K562 (cell line): ENCODE data around the gene SPATA24. TPM values are rescaled to one million over a fixed set of nuclear protein-coding genes. Genes with fewer than 3 reads are reported as not detected.

ENCODE experiments used
- E4F1 ChIP-seq: fragments of 250-450 bp; sonication (Bioruptor Pico); IDR thresholded peaks from 2 replicates; pipeline ENCODE4 v1.5.0; 2021; ENCODE audit warnings: mild to moderate bottlenecking, borderline replicate concordance
- KAT8 ChIP-seq: fragments of 450-650 bp; IDR thresholded peaks from 2 replicates; pipeline ENCODE4 v1.6.1; 2016; ENCODE audit warnings: low read depth, mild to moderate bottlenecking
- SMARCA4 ChIP-seq: fragments of 450-650 bp; IDR thresholded peaks from 2 replicates; pipeline ENCODE4 v1.6.1; 2016
- ZFPM2 ChIP-seq: fragments of 250-450 bp; sonication (Bioruptor Pico); IDR thresholded peaks from 2 replicates; pipeline ENCODE4 v1.5.1; 2022; ENCODE audit warnings: mild to moderate bottlenecking
- ZNF395 ChIP-seq: fragments of 200-800 bp; sonication (Bioruptor generic); IDR thresholded peaks from 2 replicates; pipeline ENCODE4 v1.6.1; 2017; ENCODE audit warnings: missing genetic modification characterization, missing compliant biosample characterization
- ZNF780A ChIP-seq: fragments of 250-450 bp; sonication (Bioruptor Pico); IDR thresholded peaks from 2 replicates; pipeline ENCODE4 v1.5.0; 2021; ENCODE audit warnings: mild to moderate bottlenecking
- polyA plus RNA-seq, 8 experiments: library from polyadenylated mRNA; depleted of rRNA in 4 of 8; stranded (reverse) in 5 of 8; unstranded in 3 of 8; fragments of >200 nt; fragmentation: Nextera tagmentation in 2 of 8; fragmentation: Illumina TruSeq in 1 of 8; extraction: Ambion mirVana in 2 of 8; extraction: Trizol in 1 of 8; gene quantifications; 2 replicates each; pipeline versions ENCODE4 v1.2.1 to v1.2.3, GENCODE V29; 2011 to 2014; ENCODE audit warnings: inconsistent platforms in 1 of 8, missing spikeins in 1 of 8
- total RNA-seq, 7 experiments: library from RNA; depleted of rRNA in 6 of 7; stranded (reverse); fragments of >200 nt in 6 of 7; fragmentation: Illumina TruSeq in 2 of 7; extraction: Trizol in 2 of 7; gene quantifications; 2 replicates each; pipeline versions ENCODE4 v1.2.1 to v1.2.3, GENCODE V29; 2011 to 2021; ENCODE audit warnings: low replicate concordance in 1 of 7

The SPATA24 gene
- total and polyA plus RNA-seq, 9 of the 15 experiments (the other 6 are each of a cell fraction or from before 2014, with no cell fraction given), result 4.1 to 12.6 (median 8.0) TPM

GRCh38 chr5:139410993-139411828 lies 7.3 kb upstream of the SPATA24 start (continued):
- TF ChIP-seq ZNF780A (CRISPR knock-in tag) (no peak), KAT8 (no peak), SMARCA4 (no peak), ZFPM2 (CRISPR knock-in tag) (no peak), E4F1 (CRISPR knock-in tag) (no peak), ZNF395 (CRISPR knock-in tag) (no peak)
